ENCODE measurements around the gene RWDD1.

RWDD1 gene

DNA sequence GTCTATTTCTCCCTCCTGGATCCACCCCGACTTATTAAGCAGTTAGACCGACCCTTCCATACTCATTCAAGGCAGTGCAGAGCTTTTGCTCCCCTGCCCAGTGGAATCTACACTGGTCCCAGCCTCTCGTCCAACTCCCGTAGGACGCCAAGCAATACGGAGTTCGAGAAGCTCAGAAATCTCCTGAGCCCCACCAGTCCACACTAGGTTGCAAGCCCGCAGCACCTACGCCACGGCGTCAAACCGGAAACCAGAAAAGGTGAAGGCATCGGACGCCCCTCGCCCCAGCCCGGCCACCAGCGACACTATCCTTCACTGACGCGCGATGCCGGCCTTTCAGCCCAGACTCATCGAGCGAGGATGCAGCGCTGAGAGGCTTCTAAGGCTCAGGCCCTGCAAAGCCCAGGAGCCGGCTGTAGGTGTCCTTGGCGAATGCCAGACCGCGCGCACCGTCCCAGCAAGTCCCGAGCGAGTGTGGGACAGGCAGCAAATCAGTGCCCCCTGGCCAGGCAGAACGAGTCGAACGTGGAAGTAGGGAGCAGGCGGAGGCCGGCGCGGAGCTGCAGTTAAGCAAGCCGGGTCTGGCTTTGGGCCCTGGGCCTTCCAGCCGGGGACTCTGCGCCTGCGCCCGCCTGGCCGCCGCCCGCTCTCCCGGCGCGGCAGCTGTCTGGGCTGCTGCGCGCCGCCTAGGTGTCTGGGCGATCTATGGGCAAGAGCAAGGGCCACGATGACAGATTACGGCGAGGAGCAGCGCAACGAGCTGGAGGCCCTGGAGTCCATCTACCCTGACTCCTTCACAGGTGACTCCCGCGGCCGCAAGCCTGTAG is at the start of gene RWDD1:
TSS of gene RWDD1 (plus strand) at position 649 of the 827 bp plus-strand sequence. CDS start at position 728, 79 bp downstream.
- H3K9me3 ChIP-seq (ENCODE audit: control insufficient read depth, insufficient read depth, low read length), result no peaks in the 10 kb centered on the region

GRCh38 chr6:116522896-116523295 is 48.4 kb upstream of the RWDD1 start:
- no peaks in the 10 kb centered on the region for H3K9me3 ChIP-seq (ENCODE audit: control insufficient read depth, insufficient read depth, low read length)
- H3K36me3 ChIP-seq (ENCODE audit: insufficient read depth, low read length), result no peaks in the 10 kb centered on the region

More for the DNA sequence above, at the start of gene RWDD1:
- Histone ChIP-seq H3K9ac (ENCODE audit: low read depth, low read length) (peak within 1 kb of the TSS; percentile 96), H3K4me1 (ENCODE audit: insufficient read depth, low read length) (no peaks in the 10 kb centered on the region), H3K36me3 (ENCODE audit: insufficient read depth, low read length) (no peaks in the 10 kb centered on the region)

DNA sequence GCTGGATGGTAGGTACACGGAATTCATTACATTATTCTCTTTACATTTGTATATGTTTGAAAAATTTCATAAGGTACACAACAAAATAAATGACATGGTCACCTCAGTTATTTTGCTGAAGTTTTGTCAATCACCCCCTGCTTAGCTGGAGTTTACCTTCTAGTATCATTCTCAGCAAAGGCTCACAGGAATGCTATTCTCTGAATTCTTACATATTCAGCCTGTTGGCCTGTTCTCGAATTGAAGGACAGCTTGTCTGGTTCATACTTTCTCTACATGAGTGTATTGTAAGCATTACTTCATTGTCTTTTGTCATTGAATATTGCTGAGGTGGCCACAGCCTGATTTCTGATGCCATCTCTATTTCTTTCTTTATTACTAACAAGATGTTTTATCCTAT is 47.1 kb upstream of the RWDD1 start:
- Histone ChIP-seq H3K4me1 (ENCODE audit: insufficient read depth, low read length) (peaks cover 34% of the 10 kb centered on the region), H3K36me3 (ENCODE audit: insufficient read depth, low read length) (no peaks in the 10 kb centered on the region), H3K9ac (ENCODE audit: low read depth, low read length) (no peak overlapping the region), H3K9me3 (ENCODE audit: control insufficient read depth, insufficient read depth, low read length) (no peaks in the 10 kb centered on the region)

More at GRCh38 chr6:116522896-116523295, 48.4 kb upstream of the RWDD1 start:
- peaks cover 23% of the 10 kb centered on the region for H3K4me1 ChIP-seq (ENCODE audit: insufficient read depth, low read length)
- no peak overlapping the region for H3K9ac ChIP-seq (ENCODE audit: low read depth, low read length)

DNA sequence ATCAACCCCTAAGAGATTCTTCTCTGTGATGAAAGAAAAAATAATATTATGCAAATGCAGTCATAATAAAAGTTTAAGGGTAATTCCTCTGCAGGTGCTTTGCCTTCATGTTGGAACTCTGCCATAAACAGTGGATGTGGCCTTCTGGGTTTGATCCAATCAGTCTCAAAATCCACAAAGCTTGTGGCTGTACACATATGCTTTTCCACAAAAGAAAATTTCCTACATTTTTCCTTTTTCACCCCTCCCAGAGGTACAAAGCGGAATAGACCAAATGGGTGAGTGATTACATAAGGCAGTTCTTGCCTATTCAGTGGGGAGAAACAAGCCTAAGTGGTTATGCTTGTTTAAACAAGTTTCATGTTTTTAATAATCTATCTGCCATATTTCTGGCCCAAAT is 43.2 kb upstream of the RWDD1 start:
- Histone ChIP-seq H3K36me3 (ENCODE audit: insufficient read depth, low read length) (no peaks in the 10 kb centered on the region), H3K4me1 (ENCODE audit: insufficient read depth, low read length) (peaks cover 53% of the 10 kb centered on the region), H3K9ac (ENCODE audit: low read depth, low read length) (no peak overlapping the region), H3K9me3 (ENCODE audit: control insufficient read depth, insufficient read depth, low read length) (no peaks in the 10 kb centered on the region)

DNA sequence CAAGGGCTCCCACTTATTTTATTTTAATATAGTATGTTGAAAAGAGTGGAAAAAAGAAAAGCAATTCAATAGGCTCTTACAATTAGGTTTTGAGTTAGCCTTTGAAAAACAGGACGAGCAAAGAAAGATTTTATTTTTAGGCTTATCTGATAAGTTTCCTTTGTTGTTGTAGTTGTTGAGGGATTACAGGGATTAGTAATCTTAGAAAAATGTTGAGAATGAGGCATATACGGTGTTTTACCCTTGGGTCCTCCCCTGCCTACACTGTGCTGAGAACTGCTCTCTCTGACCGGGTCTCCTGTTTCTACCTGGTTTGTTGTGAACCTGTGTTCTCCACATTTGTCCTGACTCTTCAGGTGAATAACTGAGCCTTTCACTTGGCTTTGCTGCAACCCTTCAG is 42.5 kb upstream of the RWDD1 start:
- Histone ChIP-seq H3K4me1 (ENCODE audit: insufficient read depth, low read length) (peaks cover 54% of the 10 kb centered on the region), H3K9ac (ENCODE audit: low read depth, low read length) (no peak overlapping the region), H3K9me3 (ENCODE audit: control insufficient read depth, insufficient read depth, low read length) (no peaks in the 10 kb centered on the region), H3K36me3 (ENCODE audit: insufficient read depth, low read length) (no peaks in the 10 kb centered on the region)

DNA sequence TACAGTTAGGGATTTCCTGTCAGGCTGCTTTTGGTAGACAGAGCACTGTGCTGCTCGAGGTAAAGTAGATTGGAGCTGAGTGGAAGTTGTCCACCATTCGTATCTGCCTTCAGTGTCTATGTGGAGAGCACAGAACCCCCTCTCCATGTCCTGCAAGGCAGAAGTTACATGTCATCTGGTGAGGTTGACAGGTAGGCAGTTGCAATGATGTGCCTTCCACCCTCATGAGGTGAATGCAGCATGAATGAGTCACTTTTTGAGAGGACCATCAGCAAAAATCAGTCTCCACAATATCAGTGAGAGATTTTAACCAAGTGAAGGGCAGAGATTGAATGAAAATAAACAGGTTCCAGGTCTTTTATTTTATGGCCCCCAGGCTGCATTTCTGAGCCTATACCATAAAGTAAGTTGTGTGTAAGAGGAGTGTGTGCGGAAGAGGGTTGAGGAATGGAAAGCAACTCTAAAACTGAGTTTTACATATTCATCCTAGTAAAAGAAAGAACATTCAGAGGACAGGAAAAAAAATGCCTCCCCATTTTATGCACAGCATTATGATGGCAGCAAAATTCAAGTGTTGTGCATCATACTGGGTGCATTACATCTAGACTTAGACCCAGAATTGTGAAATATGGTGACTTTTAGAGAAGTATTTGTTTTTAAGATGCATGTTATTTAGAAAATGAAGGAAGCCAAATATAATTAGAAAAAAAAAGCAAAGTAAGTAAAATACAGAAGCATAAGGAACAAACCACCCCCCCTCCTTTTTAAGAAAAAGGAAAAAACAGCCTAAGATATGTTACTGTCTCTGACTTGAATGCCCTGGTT is 41.6 kb upstream of the RWDD1 start:
- Histone ChIP-seq H3K9ac (ENCODE audit: low read depth, low read length) (no peak overlapping the region), H3K4me1 (ENCODE audit: insufficient read depth, low read length) (peaks cover 50% of the 10 kb centered on the region), H3K9me3 (ENCODE audit: control insufficient read depth, insufficient read depth, low read length) (no peaks in the 10 kb centered on the region), H3K36me3 (ENCODE audit: insufficient read depth, low read length) (no peaks in the 10 kb centered on the region)

GRCh38 chr6:116530436-116530835 is 40.9 kb upstream of the RWDD1 start:
- no peaks in the 10 kb centered on the region for H3K36me3 ChIP-seq (ENCODE audit: insufficient read depth, low read length)
- peaks cover 45% of the 10 kb centered on the region for H3K4me1 ChIP-seq (ENCODE audit: insufficient read depth, low read length)
- H3K9me3 ChIP-seq (ENCODE audit: control insufficient read depth, insufficient read depth, low read length), result no peaks in the 10 kb centered on the region
- no peak overlapping the region for H3K9ac ChIP-seq (ENCODE audit: low read depth, low read length)

- peaks cover 46% of the 10 kb centered on the region for H3K4me1 ChIP-seq (ENCODE audit: insufficient read depth, low read length)
- H3K36me3 ChIP-seq (ENCODE audit: insufficient read depth, low read length), result no peaks in the 10 kb centered on the region
- H3K9me3 ChIP-seq (ENCODE audit: control insufficient read depth, insufficient read depth, low read length), result no peaks in the 10 kb centered on the region
- no peak overlapping the region for H3K9ac ChIP-seq (ENCODE audit: low read depth, low read length)
Measured at GRCh38 chr6:116531675-116532570, 39.4 kb upstream of the RWDD1 start.

DNA sequence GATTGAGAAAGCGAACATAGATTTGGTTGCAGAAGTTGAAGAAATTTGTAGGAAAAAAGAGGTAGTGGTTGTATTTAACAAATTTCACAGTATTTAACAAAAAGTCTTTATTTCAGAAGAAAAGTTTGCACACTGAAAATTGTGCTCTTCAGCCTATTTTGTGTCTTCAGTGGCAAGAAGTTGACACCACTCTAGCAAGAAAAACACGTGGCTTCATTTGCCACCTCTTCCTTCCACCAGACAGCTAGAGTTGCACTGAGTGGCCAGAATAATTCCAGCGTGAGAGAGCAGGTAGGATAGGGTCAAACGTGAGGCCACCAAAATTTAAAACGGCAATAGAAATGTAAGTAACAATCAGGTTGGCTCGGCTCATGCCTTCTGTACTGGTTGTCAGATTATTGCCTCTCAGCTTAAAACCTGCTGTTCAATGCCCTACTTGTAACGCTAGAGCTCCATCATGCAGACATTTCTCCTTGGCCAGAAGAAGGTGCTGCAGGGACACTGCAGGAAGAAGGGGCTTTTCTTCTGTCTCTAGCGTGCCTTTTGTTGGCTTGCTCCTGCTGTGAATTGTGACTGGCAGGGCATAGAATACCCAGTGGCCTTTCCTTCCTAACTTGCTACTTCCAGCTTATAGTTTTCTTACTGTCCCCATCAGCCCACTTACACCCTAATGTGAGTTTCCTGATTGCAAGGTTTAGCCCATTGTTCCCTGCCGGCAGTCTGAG is 37.9 kb upstream of the RWDD1 start:
- Histone ChIP-seq H3K9ac (ENCODE audit: low read depth, low read length) (no peak overlapping the region), H3K4me1 (ENCODE audit: insufficient read depth, low read length) (peaks cover 39% of the 10 kb centered on the region), H3K36me3 (ENCODE audit: insufficient read depth, low read length) (no peaks in the 10 kb centered on the region), H3K9me3 (ENCODE audit: control insufficient read depth, insufficient read depth, low read length) (no peaks in the 10 kb centered on the region)

- H3K36me3 ChIP-seq (ENCODE audit: insufficient read depth, low read length), result no peaks in the 10 kb centered on the region
- no peak overlapping the region for H3K9ac ChIP-seq (ENCODE audit: low read depth, low read length)
- H3K4me1 ChIP-seq (ENCODE audit: insufficient read depth, low read length), result peaks cover 24% of the 10 kb centered on the region; the same call in 1 of the 2 replicates
- H3K9me3 ChIP-seq (ENCODE audit: control insufficient read depth, insufficient read depth, low read length), result no peaks in the 10 kb centered on the region
Measured at GRCh38 chr6:116535109-116535508, 36.2 kb upstream of the RWDD1 start.

DNA sequence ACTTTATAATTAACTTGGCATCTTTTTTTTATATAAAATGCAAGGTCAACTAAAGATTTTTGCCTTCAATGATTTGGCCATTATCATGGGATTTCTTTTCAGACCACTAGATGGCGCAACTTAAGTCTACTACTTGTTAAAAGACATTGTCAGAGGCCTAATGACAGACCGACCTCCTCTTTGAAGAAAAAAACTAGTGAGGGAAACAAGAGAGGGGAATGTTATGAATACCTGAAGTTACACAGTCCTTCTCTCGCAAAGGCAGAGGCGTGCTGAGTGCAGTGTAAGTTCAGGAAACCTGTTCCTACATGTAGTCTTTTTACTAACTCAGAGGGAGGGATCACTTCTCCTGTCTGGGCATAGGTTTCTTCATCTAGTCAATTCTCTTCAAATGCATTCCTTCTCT is 35.1 kb upstream of the RWDD1 start:
- H3K36me3 ChIP-seq (ENCODE audit: insufficient read depth, low read length), result no peaks in the 10 kb centered on the region
- H3K9ac ChIP-seq (ENCODE audit: low read depth, low read length), result no peak overlapping the region
- no peaks in the 10 kb centered on the region for H3K9me3 ChIP-seq (ENCODE audit: control insufficient read depth, insufficient read depth, low read length)
- peaks cover 16% of the 10 kb centered on the region; the same call in 1 of the 2 replicates for H3K4me1 ChIP-seq (ENCODE audit: insufficient read depth, low read length)

- Histone ChIP-seq H3K9ac (ENCODE audit: low read depth, low read length) (no peak overlapping the region), H3K36me3 (ENCODE audit: insufficient read depth, low read length) (no peaks in the 10 kb centered on the region), H3K4me1 (ENCODE audit: insufficient read depth, low read length) (peaks cover 3% of the 10 kb centered on the region; the same call in 1 of the 2 replicates), H3K9me3 (ENCODE audit: control insufficient read depth, insufficient read depth, low read length) (no peaks in the 10 kb centered on the region)
Measured at GRCh38 chr6:116542426-116542825, 28.9 kb upstream of the RWDD1 start.

- H3K9me3 ChIP-seq (ENCODE audit: control insufficient read depth, insufficient read depth, low read length), result no peaks in the 10 kb centered on the region
- peaks cover 6% of the 10 kb centered on the region; the same call in 1 of the 2 replicates for H3K4me1 ChIP-seq (ENCODE audit: insufficient read depth, low read length)
- no peaks in the 10 kb centered on the region for H3K36me3 ChIP-seq (ENCODE audit: insufficient read depth, low read length)
- no peak overlapping the region for H3K9ac ChIP-seq (ENCODE audit: low read depth, low read length)
Measured at GRCh38 chr6:116543149-116543548, 28.2 kb upstream of the RWDD1 start.
